NCI-H1105 (cell line): ENCODE measurements around the gene OPA3.
"Not testable (repeated sequence)": the region's sequence is repeated elsewhere in the genome, so short reads cannot be mapped to it uniquely, and the experiment has no call there.

Experiments
- DNase-seq: peaks from one replicate; lab custom pipeline; 2025; lab: John Stamatoyannopoulos, UW

The OPA3 gene

DNA sequence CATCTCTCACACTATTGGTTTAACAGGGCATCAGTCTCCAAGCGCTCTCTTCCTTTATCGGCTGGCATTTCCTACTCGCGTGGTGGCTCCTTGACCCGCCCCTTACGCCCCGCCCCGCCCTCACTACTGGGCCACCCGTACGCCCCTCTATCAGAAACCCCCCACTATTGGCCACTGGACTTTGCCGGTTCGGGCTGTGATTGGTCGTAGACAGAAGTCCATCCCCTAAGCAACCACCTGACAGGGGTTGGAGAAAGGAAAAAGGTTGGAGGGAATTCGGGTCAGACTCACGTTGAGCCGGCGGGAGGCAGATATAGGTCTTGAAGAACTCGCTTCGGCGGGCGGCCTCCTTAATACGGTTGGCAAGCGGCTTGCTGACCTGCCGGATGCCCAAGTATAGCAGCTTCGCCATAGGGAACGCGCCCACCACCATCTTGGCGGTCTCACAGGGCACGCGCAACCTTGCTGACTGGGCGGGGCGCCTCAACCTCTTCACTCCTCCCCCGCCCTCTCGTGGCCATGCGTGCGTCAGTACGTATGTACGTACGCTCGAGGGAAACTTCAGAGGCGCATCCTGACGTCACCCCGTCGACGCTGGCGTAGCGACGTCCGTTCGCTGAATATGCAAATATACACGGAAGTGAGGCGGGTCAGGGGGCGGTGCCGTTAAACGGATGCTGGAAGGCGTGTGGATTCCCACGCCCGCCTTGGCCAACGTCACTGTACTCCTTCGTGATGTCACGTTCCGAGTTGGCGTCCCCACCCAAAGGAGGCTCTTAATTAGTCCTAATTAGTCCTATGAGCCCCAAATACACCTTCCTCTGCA is at the start of gene OPA3:
TSS of gene OPA3 (minus strand) at position 471 of the 826 bp plus-strand sequence. CDS start at position 433, 38 bp downstream.
- DNase-seq = peak; percentile 99

DNA sequence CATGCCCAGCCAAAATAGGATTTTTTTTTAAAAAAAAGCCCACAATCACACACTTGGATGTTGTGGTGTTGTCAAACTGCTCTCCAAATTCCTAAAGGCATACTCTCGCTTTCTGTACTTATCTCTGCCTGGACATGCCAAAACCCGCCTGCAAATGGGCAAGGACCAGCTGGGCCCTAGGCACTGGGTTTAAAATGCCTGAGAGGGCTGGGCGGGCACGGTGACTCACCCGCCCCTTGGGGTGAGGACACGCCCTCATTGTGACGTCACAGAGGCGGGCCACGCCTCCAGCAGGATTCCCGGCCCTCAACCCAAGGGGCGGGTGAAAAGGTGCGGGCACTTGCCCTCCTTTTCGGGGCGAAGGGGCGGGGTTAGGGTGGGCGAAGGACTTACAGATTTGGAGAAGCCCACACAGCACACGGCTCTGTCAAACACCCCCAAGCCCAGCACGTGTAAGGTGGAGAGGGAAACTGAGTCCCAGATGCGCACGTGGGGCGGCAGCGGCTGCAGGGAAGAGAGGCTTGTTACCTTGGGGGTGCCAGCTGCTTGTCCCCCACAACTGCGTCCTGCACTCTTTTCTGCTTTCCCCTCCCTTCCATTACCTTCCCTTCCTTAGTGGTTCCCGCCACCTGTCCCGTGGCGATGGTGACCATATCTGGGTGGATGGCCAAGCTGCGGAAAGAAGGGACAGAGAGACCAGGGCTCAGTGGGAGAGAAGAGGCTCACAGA is 48.0 kb upstream of the OPA3 start:
- peak; percentile 87 for DNase-seq

DNA sequence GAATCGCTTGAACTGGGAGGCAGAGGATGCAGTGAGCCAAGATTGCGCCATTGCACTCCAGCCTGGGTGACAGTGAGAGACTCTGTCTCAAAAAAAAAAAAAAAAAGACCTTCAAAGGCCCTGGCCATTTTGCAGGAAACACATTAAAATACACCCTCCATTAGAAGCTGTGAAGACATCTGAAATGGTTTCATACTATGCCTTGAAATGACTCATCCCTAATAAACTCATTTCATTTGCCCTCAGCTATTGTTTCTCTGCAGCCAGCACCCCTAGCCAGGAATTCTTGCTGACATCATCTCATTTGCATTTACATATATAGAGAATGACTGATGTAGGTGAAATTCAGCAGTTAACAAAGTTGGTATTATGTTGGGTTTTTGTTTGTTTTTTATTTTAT is 45.9 kb upstream of the OPA3 start:
- no peak for DNase-seq

DNA sequence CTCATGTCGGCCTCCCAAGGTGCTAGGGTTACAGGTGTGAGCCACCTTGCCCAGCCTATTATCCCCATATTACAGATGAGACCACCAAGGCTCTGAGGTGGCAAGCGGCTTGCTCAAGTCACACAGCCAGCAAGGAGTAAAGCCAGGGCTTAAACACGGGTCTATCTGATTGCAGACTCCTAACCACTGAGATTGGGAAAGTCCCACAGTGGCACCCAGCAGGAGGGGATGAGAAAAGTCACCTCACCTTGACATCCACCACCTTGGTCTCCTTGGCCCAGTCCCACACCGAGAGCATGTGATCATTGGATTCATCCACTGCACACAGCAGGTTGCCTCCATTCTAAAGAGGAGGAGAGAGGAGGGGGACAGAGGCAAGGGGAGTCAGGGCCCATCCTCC is 45.1 kb upstream of the OPA3 start:
- DNase-seq = no peak

DNA sequence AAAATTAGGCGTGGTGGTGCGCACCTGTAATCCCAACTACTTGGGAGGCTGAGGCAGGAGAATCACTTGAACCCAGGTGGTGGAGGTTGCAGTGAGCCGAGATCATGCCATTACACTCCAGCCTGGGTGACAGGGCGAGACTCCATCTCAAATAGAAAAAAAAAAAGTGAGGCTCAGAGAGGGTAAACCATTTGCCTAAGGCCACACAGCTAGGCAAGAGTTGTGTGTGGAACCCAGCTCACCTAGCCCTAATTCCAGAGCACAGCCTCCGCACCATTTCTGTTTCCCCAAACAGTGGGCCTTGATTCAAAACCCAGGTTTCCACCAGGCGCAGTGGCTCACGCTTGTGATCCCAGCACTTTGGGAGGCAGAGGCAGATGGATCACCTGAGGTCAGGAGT is 43.6 kb upstream of the OPA3 start:
- not testable (repeated sequence) for DNase-seq

DNA sequence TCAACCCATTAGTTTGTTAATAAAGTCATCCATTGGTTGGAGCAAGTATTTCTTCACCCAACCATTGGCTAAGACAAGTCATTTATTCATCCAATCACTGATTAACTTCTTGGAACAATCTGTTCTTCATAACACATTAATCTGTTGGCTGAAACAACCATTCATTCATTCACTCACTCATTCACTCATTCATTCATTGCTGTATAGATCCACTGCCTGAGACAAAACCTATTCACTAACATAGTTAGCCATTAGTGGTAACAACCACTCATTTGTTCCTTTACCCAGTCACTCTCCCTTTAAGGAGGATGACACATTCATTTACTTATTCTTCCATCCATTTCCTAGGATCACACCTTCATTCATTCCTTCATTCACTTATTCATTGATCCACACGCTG is 39.4 kb upstream of the OPA3 start:
- DNase-seq = no peak

DNA sequence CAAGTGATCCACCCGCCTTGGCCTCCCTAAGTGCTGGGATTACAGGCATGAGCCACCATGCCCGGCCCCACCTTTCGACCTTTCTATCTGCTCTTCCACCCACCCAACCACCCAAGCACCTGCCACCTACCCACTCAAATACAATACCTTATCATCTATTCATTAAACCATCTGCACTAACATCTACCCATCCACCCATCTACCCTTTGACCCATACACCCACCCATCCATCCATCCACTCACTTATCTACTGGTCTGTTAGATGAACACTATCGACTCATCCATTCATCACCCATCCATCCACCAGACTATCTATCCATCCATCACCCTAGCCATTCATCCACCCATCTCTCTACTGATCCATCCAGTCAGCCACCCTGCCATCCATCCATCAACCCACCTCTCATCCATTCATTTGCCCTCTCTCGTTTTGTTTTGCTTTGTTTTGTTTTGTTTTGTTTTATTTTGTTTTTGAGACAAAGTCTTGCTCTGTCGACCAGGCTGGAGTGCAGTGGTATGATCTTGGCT is 37.4 kb upstream of the OPA3 start:
- no peak for DNase-seq

DNA sequence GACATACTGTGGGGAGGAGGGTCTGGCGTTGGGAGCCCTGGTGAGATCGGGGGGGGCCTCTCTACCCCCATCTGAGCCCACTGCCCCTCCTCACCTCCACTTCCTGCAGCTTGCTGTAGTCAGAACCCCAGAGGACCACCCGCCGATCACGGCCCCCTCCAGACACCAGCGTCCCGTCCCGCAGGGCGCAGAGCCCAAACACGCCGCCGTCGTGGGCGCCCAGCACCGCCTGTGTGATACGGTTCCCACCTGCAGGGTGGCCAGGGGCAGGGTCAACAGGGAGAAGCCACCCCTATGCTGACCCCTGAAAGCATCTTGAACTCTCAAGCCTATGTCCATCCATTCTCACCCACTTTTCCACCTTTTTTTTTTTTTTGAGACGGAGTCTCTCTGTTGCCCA is 36.8 kb upstream of the OPA3 start:
- no peak for DNase-seq

DNA sequence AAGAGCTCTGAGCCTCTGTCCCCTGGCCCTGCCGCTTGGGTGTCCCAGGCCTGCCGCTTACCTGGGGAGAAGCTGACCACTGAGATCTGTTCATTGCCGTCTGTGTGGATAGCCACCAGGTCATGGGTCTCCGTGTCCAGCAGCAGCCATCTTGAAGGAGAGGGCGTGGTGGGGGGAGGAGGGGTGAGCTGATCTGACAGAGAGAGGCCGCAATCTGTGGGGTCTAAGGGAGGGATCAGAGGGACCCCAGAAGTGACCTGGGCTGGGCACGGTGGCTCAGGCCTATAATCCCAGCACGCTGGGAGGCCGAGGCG is 32.1 kb upstream of the OPA3 start:
- no peak for DNase-seq

DNA sequence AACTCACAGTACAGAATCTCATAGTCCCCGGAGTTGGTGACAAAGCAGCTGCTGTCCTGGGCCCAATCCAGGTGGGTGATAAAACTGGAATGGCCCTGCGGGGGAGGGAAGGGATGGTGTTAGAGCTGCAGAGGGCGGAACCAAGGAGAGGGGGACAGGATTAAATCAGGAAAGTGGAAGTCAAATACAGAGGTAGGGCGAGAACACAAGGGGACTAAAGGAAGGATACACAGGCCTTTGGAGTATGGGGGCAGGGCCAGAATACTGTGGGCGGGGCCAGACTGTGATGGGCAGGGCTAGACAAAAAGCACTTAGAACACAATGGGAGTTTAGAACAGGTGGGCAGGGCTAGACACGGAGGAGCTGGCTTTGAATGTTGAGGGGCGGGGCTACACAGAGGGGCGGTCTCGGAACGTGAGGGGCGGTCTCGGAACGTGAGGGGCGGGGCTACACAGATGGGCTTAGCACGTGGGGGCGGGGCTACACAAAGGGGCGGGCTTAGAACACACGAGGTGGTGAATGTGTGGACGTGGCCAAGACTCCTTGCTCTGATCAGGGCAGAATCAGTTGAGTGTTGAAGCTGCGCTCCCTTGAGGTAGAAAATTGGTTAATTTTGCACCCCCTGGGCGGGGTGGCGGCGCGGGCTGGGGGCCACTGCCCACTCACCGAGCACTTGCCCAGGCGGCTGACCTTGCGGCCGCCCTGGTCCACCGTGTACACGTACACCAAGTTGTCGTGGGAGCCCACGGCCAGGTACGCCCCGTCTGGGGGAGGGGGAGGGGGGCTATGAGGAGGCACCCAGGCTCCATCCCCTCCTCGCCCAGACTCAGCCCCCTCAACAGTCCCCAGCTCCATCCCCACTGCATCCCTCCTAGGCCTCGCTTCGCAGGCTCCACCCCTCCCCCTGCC is 31.4 kb upstream of the OPA3 start:
- DNase-seq = no peak

DNA sequence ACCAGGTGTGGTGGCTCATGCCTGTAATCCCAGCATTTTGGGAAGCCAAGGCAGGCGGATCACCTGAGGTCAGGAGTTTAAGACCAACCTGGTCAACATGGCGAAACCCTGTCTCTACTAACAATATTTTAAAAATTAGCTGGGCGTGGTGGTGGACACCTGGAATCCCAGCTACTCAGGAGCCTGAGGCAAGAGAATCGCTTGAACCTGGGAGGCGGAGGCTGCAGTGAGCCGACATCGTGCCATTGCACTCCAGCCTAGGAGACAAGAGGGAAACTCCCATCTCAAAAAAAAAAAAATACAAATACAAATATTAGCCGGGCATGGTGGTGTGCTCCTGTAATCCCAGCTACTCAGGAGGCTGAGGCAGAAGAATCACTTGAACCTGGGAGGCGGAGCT is 30.5 kb upstream of the OPA3 start:
- not testable (repeated sequence) for DNase-seq

DNA sequence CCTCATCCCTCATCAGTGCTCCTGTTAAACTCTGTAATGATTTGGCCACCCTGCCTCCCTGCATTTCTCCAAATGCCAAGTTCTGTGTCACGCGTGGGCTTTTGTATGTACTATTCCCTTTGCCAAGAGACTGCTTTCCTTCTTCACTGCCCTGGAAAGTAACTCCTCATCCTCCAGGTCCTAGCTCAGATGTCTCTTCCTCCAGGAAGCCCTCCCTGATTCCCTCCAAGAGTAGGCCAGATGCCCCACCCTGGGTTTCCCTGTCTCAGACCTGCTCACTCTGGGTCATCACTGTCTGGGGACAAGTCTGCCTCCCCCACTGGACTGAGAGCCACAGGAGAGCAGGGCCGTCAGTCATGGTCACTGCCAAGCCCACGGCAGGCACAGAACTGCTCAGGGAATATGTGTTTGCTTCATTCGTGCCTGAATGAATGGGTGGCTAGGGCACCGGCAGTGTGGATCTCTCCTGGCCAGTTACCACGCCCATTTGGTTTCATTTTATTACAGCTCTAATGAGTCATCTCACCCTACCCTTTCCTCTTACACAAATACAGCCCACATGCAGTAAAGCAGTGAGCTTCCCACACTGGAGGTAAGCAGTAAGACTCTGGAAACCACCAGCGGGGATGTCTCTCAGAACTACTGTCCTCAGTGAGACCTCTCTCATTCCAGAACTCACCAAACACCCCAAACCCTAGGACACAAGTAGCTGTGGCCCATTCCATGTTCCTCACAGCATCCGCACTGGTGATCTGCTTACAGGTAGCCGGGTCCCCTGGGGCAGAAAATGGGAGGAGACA is 29.5 kb upstream of the OPA3 start:
- DNase-seq = no peak

DNA sequence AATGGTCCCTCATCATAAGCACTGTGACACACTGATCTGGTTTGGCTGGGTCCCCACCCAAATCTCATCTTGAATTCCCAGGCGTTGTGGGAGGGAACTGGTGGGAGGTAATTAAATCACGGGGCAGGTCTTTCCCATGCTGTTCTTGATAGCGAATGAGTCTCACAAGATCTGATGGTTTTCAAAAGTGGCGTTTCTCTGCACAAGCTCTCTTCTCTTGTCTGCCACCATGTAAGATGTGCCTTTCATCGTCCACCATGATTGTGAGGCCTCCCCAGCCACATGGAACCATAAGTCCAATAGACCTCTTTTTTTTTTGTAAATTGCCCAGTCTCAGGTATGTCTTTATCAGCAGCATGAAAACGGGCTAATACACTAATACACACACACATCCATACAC is 24.3 kb upstream of the OPA3 start:
- DNase-seq = no peak

DNA sequence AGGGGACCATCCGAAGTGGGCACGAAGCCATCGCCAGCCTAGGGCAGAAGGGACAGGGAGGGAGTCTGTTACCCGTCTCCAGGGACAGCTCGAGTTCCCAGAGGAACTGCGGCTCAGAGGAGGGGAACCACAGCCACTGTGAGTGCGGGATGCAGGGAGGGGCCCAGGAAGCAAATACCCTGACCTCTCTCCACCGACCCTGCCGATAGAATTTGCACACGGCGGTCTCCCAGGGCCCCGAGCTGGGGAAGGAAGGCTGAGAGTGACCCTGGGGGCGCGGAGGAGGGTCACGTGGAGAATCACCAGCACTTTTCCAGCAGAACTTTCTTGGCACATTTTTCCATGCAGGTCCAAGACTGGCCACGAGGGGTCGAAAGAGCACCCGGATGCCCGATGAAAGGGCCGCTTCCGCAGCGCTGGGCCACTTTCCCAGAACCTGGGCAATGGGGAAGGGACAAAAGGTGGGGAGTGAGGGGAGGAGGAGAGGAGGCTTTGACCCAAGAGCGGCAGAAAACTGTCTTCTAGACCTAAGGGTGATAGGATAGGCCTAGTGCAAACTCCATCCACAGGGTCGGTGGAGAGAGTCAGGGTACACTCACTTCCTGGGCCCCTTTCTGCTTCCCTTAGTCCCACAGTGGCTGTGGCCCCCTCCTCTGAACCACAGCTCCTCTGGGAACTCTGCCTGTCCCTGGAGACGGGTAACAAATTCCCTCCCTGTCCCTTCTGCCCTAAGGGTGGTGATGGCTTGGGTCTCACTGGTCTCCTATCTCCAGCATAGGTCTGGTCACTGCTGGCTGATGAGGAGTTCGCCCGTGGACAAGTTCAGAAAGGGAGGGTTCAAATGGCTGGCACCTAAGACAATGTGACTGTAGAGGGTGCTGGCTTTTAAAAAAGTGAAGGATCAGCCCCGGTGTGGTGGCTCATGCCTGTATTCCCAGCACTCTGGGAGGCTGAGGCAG is 22.7 kb upstream of the OPA3 start:
- DNase-seq = peak; percentile 48

DNA sequence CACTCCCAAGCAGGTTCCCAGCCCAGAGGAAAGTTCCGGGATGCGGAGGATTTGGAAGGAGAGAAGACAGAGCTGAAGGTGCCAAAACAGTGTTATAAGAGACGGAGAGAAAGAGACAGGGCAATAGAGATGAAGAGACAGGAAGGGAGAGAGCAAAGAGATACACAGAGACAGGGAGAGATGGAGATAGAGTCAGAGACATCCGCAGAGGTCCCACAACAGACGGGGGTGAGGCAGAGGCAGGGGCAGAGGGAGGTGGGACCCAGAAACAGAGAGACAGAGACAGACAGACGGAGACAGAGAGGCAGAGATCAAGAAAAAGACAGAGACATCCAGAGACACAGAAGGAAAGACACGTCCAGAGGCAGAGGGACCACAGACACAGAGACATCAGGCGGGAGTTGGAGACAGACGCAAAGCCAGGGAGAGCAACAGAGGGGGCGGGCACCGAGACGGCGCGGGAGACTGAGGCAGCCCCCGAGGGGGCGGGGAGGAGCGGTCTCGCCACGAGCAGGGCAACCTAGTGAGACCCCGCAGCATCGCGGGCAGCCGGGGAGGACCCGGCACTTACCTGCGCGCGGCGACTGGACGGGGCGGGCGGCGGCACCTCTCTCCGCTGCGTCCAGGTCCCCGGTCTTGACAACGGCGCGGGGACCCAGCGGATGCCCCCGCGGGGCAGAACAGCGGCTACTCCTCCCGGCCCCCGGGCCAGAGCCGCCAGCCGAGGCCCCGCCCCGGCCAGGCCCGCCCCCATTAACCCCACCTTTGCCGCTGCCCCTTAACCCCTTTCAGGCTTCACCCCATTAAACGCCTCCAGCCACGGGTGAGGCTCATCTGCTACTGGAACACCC is 17.1 kb upstream of the OPA3 start, which contains the start of gene GPR4:
TSS of gene GPR4 (minus strand) at position 689 of the 851 bp plus-strand sequence. CDS start 10,346 bp downstream, outside the sequence.
- peak; percentile 5 for DNase-seq

DNA sequence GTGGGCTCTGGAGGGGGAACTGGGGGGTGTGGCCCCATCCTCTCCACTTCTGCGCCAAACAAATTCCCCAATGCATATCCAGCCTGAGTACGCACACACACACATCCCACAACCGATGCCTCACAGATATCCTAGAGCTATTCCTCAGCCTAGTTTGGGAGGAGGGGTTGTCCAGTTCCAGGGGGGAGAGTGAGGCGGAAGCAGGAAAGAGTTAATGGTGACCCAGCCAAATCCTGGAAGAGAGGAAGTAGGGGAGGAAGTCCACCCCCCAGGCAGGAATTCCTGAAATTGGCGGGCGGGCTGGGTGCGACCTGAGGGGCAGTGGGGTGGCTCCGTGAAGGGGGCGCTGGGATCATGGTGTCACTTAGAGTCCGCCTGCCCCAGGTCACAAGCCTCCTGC is 16.5 kb upstream of the OPA3 start:
- no peak for DNase-seq

DNA sequence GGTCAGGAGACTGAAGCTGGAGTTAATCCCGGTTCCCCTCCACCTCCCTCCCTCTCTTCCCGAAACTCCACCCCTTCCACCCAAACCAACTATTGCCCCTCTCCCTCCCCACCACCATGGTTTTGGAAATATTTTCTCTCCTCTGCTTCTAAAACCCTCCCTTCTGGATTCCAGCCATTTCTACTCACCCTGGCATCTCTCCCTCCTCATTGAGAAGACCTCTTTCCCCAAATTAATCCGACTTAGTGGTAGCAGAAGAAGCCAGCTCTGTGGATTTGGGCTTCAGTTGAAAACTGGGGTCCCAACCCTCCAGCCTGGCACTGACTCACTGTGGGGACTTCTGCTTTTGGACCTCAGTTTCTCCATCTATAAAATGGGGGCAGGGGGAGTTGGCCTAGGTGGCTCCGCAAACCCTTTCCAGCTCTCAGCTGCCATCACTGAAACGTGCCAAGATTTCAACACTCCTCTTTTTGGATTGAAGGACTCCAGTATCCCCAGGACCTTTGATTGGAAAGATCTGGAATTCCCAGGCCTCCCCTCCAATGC is 15.8 kb upstream of the OPA3 start:
- no peak for DNase-seq

DNA sequence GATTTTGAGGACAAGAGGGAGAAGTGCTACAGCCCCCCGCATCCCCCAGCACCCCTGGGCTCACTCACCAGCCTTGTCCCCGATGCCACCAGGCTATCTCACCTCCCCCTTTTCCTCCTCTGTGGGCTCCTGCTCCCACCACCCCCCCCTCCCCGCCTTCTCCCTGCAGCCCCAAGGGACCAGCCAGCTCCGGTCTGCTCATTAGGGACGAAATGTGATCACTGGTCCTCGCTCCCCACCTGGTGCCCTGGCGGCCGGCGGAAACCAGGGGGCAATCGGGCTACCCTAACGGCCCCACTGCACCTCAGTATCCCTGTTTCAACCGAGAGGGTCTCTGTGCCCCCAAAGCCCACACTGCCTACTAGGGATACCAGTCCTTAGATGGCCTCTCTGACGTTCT is 14.7 kb upstream of the OPA3 start:
- DNase-seq = no peak
